HUES64 (cell line): ENCODE data around the gene OR2A12.

Source experiments
- H3K27ac ChIP-seq: 2 replicates; pipeline ENCODE4 v1.7.0; 2013; ENCODE audit warnings: low read depth, low read length, inconsistent platforms
- H3K27me3 ChIP-seq: 2 replicates; pipeline ENCODE4 v1.6.1; 2013; ENCODE audit warnings: mild to moderate bottlenecking, low read length; ENCODE audit not compliant: insufficient read depth
- H3K36me3 ChIP-seq: 2 replicates; pipeline ENCODE4 v1.6.1; 2013; ENCODE audit warnings: mild to moderate bottlenecking, low read length; ENCODE audit not compliant: insufficient read depth
- H3K4me1 ChIP-seq: 2 replicates; pipeline ENCODE4 v1.6.1; 2013; ENCODE audit warnings: mild to moderate bottlenecking, low read length, moderate library complexity; ENCODE audit not compliant: insufficient read depth
- H3K4me3 ChIP-seq: 2 replicates; pipeline ENCODE4 v1.5.1; 2013; ENCODE audit warnings: mild to moderate bottlenecking, low read length, moderate library complexity
- H3K9ac ChIP-seq: 2 replicates; pipeline ENCODE4 v1.6.1; 2013; ENCODE audit warnings: mild to moderate bottlenecking, low read depth, low read length
- H3K9me3 ChIP-seq: 2 replicates; pipeline ENCODE4 v1.6.1; 2013; ENCODE audit warnings: low read depth, low read length; ENCODE audit not compliant: insufficient read depth
- WGBS: fragments of 150-250, 120-280 bp; methylation state at CpG from one replicate; pipeline ENCODE4 v1.1.7; 2013; ENCODE audit warnings: missing lambda C conversion rate; 5-methylcytosine and 5-hydroxymethylcytosine counted together

The OR2A12 gene

DNA sequence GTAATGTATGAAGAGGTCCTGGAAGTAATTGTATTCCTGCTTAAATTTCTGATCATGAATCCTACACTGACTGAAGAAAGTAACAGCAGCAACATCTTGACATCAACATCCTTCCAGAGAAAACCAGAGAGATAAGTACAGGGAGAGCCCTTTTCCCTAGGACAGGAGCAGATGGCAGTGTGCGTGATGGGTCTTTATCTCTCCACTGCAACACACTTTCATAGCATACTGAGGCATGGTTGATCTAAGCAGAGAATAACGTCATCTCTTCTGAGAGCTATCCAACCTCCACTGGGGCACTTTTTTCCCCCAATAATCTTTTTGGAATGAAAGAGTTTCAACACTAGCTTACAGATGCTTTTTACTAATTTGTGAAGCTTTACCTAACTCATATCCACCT lies 16.1 kb upstream of the OR2A12 start:
- Histone ChIP-seq H3K27ac (no peak overlapping the region), H3K36me3 (no peaks in the 10 kb centered on the region), H3K27me3 (no peaks in the 10 kb centered on the region), H3K9me3 (no peaks in the 10 kb centered on the region), H3K4me1 (no peaks in the 10 kb centered on the region), H3K4me3 (no peak overlapping the region), H3K9ac (no peak overlapping the region)
- WGBS: 81% methylated on average over 2 of the region's 2 CpGs

DNA sequence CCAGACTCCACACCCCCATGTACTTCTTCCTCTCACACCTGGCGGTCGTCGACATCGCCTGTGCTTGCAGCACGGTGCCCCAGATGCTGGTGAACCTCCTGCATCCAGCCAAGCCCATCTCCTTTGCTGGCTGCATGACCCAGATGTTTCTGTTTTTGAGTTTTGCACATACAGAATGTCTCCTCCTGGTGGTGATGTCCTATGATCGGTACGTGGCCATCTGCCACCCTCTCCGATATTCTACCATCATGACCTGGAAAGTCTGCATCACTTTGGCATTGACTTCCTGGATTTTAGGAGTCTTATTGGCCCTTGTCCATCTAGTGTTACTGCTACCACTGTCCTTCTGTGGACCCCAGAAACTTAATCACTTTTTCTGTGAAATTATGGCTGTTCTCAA lies 11.7 kb upstream of the OR2A12 start:
- no peaks in the 10 kb centered on the region for H3K27me3 ChIP-seq
- no peaks in the 10 kb centered on the region for H3K4me1 ChIP-seq
- no peaks in the 10 kb centered on the region for H3K36me3 ChIP-seq
- H3K27ac ChIP-seq: no peak overlapping the region
- H3K9ac ChIP-seq: no peak overlapping the region
- 93% methylated on average over 8 of the region's 8 CpGs for WGBS
- H3K4me3 ChIP-seq: no peak overlapping the region
- H3K9me3 ChIP-seq: no peaks in the 10 kb centered on the region

GRCh38 chr7:144086730-144087129 lies 652 bp downstream of the OR2A12 start:
- Histone ChIP-seq H3K4me1 (no peaks in the 10 kb centered on the region), H3K27me3 (no peaks in the 10 kb centered on the region), H3K9me3 (peaks cover 4% of the 10 kb centered on the region; the same call in 1 of the 2 replicates), H3K9ac (no peak overlapping the region), H3K4me3 (no peak overlapping the region), H3K27ac (no peak overlapping the region), H3K36me3 (no peaks in the 10 kb centered on the region)
- 80% methylated on average over 4 of the region's 4 CpGs for WGBS

DNA sequence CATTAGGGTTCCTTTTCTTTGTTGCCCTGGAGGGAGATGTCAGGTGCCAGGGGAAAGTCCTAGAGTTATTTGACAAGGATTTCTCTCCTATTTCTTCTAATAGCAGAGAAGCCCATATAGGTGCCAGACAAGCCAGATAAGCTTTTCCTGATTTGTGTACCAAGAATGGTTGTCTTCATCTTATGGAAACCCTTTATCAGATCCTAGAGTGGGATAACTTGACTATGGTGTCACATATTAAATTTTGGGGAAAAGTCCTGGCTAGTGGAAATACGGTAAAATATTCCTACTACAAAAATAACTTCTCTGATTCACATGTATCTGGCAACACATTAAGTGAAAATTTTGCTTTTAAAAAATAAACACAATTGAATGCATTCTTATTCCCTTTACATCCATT lies 1.2 kb downstream of the OR2A12 start:
- H3K9ac ChIP-seq: no peak overlapping the region
- no peaks in the 10 kb centered on the region for H3K27me3 ChIP-seq
- no peaks in the 10 kb centered on the region for H3K36me3 ChIP-seq
- H3K27ac ChIP-seq: no peak overlapping the region
- WGBS: 100% methylated on average over 1 of the region's 1 CpG
- peaks cover 4% of the 10 kb centered on the region; the same call in 1 of the 2 replicates for H3K9me3 ChIP-seq
- H3K4me3 ChIP-seq: no peak overlapping the region
- H3K4me1 ChIP-seq: no peaks in the 10 kb centered on the region

- WGBS: 82% methylated on average over 2 of the region's 3 CpGs
Measured at GRCh38 chr7:144090667-144091066, 4.6 kb downstream of the OR2A12 start.

GRCh38 chr7:144098776-144099175 lies 12.7 kb downstream of the OR2A12 start:
- Histone ChIP-seq H3K36me3 (no peaks in the 10 kb centered on the region), H3K9ac (no peak overlapping the region), H3K27me3 (no peaks in the 10 kb centered on the region), H3K4me3 (no peak overlapping the region), H3K9me3 (no peaks in the 10 kb centered on the region), H3K4me1 (no peaks in the 10 kb centered on the region), H3K27ac (no peak overlapping the region)

More at GRCh38 chr7:144090667-144091066, 4.6 kb downstream of the OR2A12 start:
- H3K36me3 ChIP-seq: no peaks in the 10 kb centered on the region
- H3K27me3 ChIP-seq: no peaks in the 10 kb centered on the region
- no peaks in the 10 kb centered on the region for H3K4me1 ChIP-seq
- no peak overlapping the region for H3K4me3 ChIP-seq
- H3K9me3 ChIP-seq: peaks cover 4% of the 10 kb centered on the region; the same call in 1 of the 2 replicates
- H3K27ac ChIP-seq: no peak overlapping the region
- no peak overlapping the region for H3K9ac ChIP-seq

GRCh38 chr7:144100607-144101006 lies 14.5 kb downstream of the OR2A12 start:
- no peak overlapping the region for H3K4me3 ChIP-seq
- H3K9ac ChIP-seq: no peak overlapping the region
- no peaks in the 10 kb centered on the region for H3K36me3 ChIP-seq
- 89% methylated on average over 2 of the region's 3 CpGs for WGBS
- no peaks in the 10 kb centered on the region for H3K9me3 ChIP-seq
- H3K4me1 ChIP-seq: no peaks in the 10 kb centered on the region
- H3K27ac ChIP-seq: no peak overlapping the region
- H3K27me3 ChIP-seq: no peaks in the 10 kb centered on the region

DNA sequence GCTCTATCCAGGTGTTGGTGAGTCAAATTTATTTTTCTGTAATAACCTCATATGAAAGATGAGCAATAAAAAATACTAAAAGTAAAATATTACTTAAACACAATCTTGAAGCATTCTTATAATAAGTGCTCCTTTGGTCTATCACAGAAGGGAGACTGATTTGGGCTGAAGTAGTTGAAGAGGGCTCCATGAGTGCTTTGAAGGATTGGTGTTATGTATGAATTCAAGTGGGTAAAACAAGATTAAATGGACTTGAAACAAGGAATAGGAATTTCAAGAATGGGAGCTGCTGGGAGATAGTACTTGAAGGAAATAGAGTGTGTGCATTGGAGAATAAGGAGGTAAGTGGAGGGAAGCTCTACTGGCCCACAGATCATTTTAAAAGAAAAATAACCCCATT lies 16.0 kb downstream of the OR2A12 start:
- no peaks in the 10 kb centered on the region for H3K9me3 ChIP-seq
- no peaks in the 10 kb centered on the region for H3K4me1 ChIP-seq

GRCh38 chr7:144105211-144105610 lies 19.1 kb downstream of the OR2A12 start:
- no peaks in the 10 kb centered on the region for H3K9me3 ChIP-seq
- no peak overlapping the region for H3K27ac ChIP-seq
- no peak overlapping the region for H3K9ac ChIP-seq
- H3K27me3 ChIP-seq: no peaks in the 10 kb centered on the region
- no peaks in the 10 kb centered on the region for H3K4me1 ChIP-seq
- no peak overlapping the region for H3K4me3 ChIP-seq
- no peaks in the 10 kb centered on the region for H3K36me3 ChIP-seq

More for the DNA sequence above, 16.0 kb downstream of the OR2A12 start:
- Histone ChIP-seq H3K4me3 (no peak overlapping the region), H3K9ac (no peak overlapping the region), H3K27ac (no peak overlapping the region), H3K27me3 (no peaks in the 10 kb centered on the region), H3K36me3 (no peaks in the 10 kb centered on the region)

DNA sequence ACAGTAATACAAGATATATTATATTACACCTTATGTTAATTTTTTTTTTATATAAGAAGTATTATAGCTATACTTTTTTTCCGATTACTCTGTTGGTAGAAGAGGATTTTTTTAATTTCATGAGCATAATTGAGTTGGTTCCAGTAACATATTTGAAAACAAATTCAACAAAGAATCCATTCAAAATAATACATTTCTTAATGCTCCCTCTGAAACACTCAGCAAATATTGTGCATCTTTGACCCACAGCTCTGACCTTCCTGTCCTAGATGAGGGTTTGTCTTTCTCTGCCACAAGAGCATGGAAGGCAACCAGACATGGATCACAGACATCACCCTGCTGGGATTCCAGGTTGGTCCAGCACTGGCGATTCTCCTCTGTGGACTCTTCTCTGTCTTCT lies 23.2 kb downstream of the OR2A12 start, which contains the start of gene OR2A2:
TSS of gene OR2A2 (plus strand) at position 301 of the 400 bp plus-strand sequence. CDS start at position 301, 0 bp downstream.
- Histone ChIP-seq H3K27me3 (no peaks in the 10 kb centered on the region), H3K4me1 (no peaks in the 10 kb centered on the region), H3K27ac (no peak within 1 kb of the TSS), H3K9ac (no peak within 1 kb of the TSS), H3K4me3 (no peak within 1 kb of the TSS), H3K36me3 (no peaks in the 10 kb centered on the region), H3K9me3 (no peaks in the 10 kb centered on the region)
- WGBS: 88% methylated on average over 1 of the region's 2 CpGs

- no peak overlapping the region for H3K9ac ChIP-seq
- no peak overlapping the region for H3K4me3 ChIP-seq
- no peaks in the 10 kb centered on the region for H3K27me3 ChIP-seq
- H3K27ac ChIP-seq: no peak overlapping the region
- no peaks in the 10 kb centered on the region for H3K9me3 ChIP-seq
- H3K4me1 ChIP-seq: no peaks in the 10 kb centered on the region
- 94% methylated on average over 5 of the region's 5 CpGs for WGBS
- no peaks in the 10 kb centered on the region for H3K36me3 ChIP-seq
Measured at GRCh38 chr7:144110272-144110671, 24.2 kb downstream of the OR2A12 start.

- no peak overlapping the region for H3K4me3 ChIP-seq
- WGBS: 75% methylated on average over 1 of the region's 1 CpG
- H3K36me3 ChIP-seq: no peaks in the 10 kb centered on the region
- H3K27me3 ChIP-seq: no peaks in the 10 kb centered on the region
- H3K4me1 ChIP-seq: no peaks in the 10 kb centered on the region
- H3K9me3 ChIP-seq: no peaks in the 10 kb centered on the region
- no peak overlapping the region for H3K9ac ChIP-seq
- no peak overlapping the region for H3K27ac ChIP-seq
Measured at GRCh38 chr7:144113651-144114050, 27.6 kb downstream of the OR2A12 start.
